Embryonic facial prominence (tissue), 1 donor: ENCODE data around the gene TMEM167B.

ENCODE experiments used
- DNase-seq: peaks from one replicate; pipeline ENCODE4 v3.0.0-alpha.2; 2016; ENCODE audit errors: extremely low spot score

Gene TMEM167B

DNA sequence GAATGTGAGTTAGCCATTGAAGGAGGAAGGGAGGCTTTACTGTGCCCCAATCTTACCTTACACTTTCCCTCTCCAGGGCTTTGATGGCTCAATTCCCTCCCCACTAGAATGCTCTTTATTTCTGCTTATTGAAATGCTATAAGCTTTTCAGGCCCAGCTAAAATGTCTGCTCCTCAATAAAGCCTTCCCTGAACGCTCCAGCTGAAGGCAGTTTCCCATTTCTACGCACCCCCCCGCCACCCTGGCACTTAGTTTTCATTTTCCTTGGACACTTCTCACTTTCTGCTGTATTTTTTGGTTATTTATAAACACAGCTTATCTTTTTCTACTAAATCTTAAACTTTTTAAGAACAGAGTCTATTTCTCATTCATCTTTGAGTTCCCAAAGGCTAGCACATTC, 7.1 kb upstream of the TMEM167B start:
- DNase-seq, result no peak

GRCh38 chr1:109083923-109084322, 6.6 kb upstream of the TMEM167B start:
- no peak for DNase-seq

DNA sequence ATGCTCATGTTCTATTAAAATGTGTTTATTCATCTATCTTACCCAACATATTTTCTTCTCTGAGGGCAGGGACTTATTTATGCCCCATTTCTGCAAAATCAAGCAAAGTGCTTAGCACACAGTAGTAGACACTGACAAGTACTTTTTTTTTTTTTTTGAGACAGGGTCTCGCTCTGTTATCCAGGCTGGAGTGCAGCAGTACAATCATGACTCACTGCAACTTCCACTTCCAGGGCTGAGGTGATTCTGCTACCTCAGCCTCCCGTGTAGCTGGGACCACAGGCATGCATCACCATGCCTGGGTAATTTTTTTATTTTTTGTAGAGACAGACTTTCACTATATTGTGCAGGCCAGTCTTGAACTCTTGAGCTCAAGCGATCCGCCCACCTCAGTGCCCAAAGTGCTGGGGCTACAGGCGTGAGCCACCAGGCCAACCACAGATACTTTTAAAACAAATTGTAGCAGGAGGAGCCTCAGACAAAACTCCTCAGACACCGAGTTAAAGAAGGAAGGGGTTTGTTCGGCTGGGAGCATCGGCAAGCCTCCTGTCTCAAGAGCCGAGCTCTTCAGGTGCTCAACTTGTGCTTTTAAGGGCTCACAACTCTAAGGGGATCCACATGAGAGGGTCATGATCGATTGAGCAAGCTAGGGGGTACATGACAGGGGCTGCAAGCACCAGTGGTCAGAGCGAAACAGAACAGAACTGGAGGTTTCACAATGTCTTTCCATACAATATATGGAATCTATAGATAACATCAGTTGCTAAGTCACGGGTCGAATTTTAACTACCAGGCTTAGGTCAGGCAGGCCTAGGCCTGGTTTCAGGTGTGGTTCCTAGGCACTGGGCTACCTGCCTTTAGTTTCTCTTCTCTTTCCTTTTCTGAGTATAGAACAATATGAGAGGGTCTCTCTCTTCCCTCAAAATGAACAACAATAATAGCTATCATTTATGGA, 5.7 kb upstream of the TMEM167B start:
- DNase-seq, result no peak

- DNase-seq, result no peak
These were observed 1.1 kb upstream of the TMEM167B start for GRCh38 chr1:109089242-109090015.

DNA sequence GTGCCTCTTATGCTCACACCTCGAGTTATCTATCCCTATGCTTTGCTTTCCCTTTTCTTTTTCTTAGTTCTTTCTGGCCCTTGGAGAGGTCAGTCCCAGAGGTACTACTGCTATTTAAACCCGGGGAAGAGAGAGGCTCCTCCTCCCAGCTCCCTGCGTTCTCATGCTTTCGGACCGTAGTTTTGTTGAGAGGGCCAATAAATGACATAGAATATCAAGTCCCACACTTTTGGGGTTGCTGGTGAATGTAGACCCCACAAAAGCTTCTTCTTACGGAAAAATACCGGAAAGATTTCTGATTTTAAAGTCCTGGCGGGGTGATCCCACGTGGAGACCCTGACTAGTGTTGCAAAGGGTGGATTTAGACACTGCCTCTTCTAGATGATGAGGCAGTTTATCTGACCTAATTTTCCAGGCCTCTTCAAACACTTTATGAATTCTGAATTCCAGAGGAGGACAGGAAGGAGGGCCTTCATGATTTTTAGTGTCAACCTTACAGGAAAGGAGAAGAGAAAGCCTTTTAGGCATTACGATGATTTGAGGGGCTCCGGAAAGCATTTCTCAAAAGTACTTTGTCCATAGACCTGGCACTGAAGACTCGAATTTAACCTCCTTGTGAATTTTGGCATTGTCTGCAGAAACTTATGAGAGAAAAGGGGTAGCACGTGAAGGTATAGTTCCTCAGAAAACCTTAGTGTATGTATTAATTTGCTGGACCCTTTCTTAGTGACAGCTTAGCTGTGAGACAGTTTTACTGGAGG, 694 bp downstream of the TMEM167B start:
- DNase-seq, result peak; percentile 47

- no peak for DNase-seq
These were observed 1.3 kb downstream of the TMEM167B start for GRCh38 chr1:109091839-109092193.

- no peak for DNase-seq
These were observed 3.8 kb downstream of the TMEM167B start for GRCh38 chr1:109094377-109094803.

DNA sequence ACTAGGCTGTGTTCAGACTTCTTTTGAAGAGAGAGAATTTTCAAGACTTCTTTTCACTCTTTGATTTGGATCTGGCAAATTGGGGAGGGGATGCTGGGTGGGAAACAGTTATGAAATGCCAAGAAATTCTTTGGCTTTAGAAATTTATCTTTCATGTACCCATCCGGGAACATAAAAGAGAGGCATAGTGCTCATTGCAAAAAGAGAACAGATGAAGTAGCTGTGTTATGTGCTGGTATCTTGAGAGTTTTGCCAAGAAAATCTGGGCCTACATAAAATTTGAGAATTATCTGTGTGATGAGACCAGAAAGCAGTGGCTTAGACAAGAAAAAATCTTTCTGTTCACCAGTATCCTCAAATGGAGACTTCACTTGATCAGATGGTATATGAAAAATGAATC, 4.3 kb downstream of the TMEM167B start:
- DNase-seq, result no peak

DNA sequence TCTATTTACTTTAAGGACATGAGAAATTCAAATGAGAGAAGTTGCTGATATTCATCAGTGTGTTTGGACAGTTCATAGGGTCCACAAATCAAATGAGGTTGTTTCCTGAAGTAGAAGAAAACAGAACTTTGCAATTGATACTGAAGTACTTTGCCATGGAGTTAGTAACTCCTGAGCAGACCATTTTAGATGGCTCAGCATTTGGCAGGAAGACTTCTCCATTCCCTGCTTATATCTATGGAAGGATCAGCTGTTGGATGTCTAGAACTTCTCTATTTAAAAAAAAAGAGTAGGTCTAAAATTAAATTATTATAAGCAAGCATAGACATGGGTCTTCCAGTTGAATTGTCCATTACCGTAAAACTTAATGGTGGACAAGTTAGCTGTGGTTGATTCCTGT, 5.1 kb downstream of the TMEM167B start:
- no peak for DNase-seq

GRCh38 chr1:109096120-109096519, 5.6 kb downstream of the TMEM167B start:
- DNase-seq, result no peak

GRCh38 chr1:109099938-109100773, 9.6 kb downstream of the TMEM167B start:
- peak; percentile 92 for DNase-seq

- no peak for DNase-seq
These were observed 14.0 kb downstream of the TMEM167B start for GRCh38 chr1:109104364-109105151.

DNA sequence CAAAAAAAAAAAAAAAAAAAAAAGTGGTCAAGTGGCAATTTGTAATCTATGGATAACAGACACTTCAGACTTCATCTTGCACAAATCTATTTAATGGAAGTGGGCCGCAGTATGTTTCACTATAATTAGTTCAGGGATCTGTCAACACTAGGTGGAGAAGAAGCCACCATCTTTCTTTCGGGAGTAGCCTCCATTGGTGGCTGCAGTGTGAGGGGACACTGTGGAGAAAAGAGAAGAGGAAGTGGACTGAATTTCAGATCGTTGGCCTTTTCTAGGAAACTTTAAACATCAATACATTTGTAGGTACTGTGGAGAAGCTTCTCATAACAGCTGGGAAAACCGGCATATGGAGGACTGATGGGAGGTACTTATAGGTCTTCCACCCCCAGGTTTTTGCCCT, 15.3 kb downstream of the TMEM167B start:
- DNase-seq, result no peak

DNA sequence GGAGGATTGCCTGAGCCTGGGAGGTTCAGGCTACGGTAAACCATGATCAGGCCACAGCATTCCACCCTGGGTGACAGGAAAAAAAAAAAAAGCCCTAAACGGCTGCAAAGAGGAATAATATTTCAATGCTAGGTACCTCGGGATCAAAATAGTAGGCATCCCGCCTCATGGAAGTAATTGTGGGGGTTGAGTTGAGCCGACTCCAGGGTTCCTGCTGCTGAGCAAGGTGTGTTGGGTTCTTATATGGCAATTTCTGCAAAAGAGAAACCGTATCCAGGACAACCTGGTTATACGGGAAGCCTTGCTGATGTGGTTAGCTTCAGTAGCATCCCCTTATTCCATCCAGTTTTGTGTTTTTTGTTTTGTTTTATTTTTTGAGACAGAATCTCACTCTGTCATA, 17.2 kb downstream of the TMEM167B start:
- no peak for DNase-seq

DNA sequence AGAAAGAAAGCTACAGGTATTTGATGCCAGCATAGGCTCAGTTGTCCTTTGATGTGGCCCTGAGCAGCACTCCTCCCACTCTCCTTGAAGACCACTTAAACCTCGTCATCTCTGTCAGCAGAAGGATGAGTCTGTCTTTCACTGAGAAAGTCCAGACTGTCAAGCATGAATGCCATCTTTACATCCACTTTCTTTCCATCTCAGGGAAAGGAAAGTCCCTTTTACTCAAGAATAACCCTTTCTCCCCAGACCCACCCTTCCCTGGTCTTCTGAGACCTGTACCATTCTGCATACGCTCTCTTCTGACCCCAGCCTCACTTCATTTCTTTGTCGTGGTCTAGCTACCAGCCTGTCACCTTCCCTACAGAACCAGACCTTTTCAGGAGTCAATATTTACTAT, 19.3 kb downstream of the TMEM167B start:
- no peak for DNase-seq

DNA sequence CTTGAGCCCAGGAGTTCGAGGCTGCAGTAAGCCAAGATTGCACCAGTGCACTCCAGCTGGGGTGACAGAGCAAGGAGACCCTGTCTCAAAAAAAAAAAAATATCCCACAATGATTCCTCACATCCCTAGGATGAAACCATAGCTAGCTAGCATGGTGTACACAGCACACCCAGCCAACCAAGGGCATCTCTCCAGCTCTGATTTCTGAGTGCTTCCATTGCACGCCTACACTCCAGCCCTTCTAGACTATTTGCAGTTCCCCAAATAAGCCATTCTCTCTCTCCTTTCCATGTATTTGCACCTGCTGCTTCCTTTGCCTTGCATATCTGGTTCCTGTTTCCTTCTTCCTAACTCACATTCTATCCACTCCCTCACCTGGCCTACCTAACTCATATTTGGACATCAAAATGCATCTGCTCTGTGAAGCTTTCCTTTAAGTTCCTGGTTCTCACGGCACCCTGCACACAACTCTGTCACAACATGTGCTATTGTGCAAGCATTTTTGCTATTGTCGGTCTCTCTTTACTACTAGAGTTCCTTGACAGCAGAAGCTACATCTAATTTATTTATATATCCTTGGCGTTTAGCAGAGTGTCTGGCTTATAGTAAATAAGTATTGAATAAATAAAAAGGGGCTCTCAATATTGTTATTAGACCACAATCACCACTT, 21.0 kb downstream of the TMEM167B start:
- DNase-seq, result no peak

- DNase-seq, result no peak
These were observed 21.6 kb downstream of the TMEM167B start for GRCh38 chr1:109112056-109112651.

- peak; percentile 71 for DNase-seq
These were observed 22.2 kb downstream of the TMEM167B start for GRCh38 chr1:109112652-109113285.
